Lower leg skin (tissue), 3 donors: ENCODE data around the gene OR5B21.

Experiments
- POLR2A ChIP-seq, 2 donors: fragments of 450-650 bp; IDR thresholded peaks; one replicate each; pipeline ENCODE4 v1.6.1; 2016 to 2017; ENCODE audit warnings: antibody characterized with exemption in 2 of 2, mild to moderate bottlenecking in 1 of 2, moderate library complexity in 1 of 2
- TF ChIP-seq, protein P1 (sequence below), 3 donors: fragments of 450-650 bp; IDR thresholded peaks; one replicate each; pipeline ENCODE4 v1.5.1; 2016; ENCODE audit warnings: antibody characterized with exemption in 3 of 3, mild to moderate bottlenecking in 3 of 3, moderate library complexity in 2 of 3

DNA sequence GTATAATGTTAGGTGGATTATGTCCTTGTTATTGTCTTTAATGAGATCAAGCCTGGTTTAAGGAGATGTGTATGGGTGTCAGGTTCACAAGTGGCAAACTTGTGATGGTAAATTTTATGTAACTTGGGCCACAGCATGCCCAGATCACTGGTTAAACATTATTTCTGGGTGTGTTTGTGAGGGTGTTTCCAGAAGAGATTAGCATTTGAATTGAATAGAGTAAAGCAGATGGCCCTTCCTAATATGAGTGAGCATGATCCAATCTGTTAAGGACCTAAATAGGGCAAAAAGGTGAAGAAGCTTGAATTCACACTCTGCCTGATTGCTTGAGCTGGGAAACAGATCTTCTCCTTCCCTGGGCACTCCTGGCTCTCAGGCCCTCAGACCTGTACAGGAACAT is 20.7 kb downstream of the OR5B21 start:
- TF ChIP-seq, protein P1, sequence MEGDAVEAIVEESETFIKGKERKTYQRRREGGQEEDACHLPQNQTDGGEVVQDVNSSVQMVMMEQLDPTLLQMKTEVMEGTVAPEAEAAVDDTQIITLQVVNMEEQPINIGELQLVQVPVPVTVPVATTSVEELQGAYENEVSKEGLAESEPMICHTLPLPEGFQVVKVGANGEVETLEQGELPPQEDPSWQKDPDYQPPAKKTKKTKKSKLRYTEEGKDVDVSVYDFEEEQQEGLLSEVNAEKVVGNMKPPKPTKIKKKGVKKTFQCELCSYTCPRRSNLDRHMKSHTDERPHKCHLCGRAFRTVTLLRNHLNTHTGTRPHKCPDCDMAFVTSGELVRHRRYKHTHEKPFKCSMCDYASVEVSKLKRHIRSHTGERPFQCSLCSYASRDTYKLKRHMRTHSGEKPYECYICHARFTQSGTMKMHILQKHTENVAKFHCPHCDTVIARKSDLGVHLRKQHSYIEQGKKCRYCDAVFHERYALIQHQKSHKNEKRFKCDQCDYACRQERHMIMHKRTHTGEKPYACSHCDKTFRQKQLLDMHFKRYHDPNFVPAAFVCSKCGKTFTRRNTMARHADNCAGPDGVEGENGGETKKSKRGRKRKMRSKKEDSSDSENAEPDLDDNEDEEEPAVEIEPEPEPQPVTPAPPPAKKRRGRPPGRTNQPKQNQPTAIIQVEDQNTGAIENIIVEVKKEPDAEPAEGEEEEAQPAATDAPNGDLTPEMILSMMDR (IDR thresholded peaks at IDR 0.05): no peak
- no peak for TF ChIP-seq POLR2A (IDR thresholded peaks at IDR 0.05)
